EL (cell line): Measurements from ENCODE around the gene SLC9A8.

Source experiments
- DNase-seq: peaks from one replicate; pipeline ENCODE4 v3.0.0-alpha.2; 2016

Gene SLC9A8

GRCh38 chr20:49924247-49924646, 111.6 kb downstream of the SLC9A8 start:
- no peak for DNase-seq

GRCh38 chr20:49925901-49926454, 113.3 kb downstream of the SLC9A8 start:
- DNase-seq = no peak

GRCh38 chr20:49928411-49929141, 115.9 kb downstream of the SLC9A8 start:
- peak; percentile 86 for DNase-seq

DNA sequence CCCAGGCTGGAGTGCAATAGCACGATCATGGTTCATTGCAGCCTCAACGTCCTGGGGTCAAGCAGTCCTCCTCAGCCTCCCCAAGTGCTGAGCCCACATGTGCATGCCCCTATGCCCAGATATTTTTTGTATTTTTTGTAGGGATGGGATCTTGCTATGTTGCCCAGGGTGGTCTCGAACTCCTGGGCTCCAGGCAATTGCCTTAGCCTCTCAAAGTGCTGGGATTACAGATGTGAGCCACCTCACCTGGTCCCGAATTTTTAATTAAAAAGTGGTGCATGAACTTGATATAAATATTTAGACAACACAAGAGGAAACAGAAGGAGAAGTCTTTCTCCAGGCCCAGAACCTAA, 116.5 kb downstream of the SLC9A8 start:
- no peak for DNase-seq

DNA sequence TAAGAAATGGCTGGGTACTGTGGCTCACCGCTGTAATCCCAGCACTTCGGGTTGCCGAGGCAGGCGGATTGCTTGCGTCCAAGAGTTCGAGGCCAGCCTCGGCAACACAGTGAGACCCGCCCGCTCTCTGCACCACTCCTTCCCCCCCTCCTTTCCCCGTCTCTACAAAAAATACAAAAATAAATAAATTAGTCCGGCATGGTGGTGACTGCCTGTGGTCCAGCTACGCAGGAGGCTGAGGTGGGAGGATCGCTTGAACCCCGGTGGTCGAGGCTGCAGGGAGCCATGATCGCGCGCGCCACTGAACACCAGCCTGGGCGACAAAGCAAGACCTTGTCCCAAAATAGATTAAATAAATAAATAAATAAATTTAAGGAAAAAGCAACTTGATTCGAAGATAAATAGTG, 123.1 kb downstream of the SLC9A8 start:
- DNase-seq = no peak

- DNase-seq = peak; percentile 90
These were observed 123.8 kb downstream of the SLC9A8 start, which contains the start of gene RNF114 for GRCh38 chr20:49936153-49937026. Gene RNF114, plus strand, starts transcription at chr20:49936397. Its CDS starts 16 bp downstream, at chr20:49936413.

DNA sequence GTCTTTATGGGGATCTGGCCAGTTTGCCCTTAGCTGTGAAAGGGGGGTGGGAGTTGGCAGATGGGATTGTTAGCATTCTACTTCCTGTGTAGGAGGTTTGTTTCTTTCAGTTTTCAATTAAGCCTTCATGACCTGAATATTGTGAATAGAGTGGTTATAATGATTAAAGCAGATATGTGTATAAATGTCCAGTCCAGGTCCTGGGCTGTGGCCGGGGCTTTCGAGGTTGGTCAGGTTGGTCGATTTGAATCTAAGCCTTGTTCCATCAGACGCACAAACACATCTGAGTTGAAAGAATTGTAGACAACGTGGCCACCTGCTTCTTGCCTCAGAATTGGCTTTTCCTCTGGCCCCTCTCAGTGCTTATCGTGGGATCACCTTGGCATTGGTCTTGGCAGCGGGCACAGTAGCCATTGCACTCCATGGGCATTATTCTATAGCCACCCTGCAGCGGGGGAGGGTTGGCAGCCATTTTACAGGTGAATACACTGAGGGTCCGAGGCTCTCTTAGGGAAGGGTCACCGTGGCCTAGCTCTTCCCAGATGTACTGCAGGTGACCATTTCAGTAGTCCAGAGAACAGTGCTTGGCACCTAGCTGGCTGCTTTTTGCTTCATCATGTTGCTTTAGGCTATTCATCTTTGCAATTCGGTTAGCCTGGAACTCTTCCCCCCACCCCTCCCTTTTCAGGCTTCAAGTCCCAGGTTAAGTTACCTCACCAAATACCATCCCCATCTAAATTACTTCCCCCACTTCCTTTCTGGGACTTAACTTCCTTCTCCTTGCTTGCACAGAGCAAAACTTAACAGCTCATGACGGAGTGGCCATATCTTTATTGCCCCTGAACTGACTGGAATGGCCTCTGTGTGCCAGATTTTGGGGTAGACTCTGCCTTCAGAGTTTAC, 124.7 kb downstream of the SLC9A8 start:
- no peak for DNase-seq

- DNase-seq = peak; percentile 66
These were observed 125.8 kb downstream of the SLC9A8 start for GRCh38 chr20:49938173-49939163.

DNA sequence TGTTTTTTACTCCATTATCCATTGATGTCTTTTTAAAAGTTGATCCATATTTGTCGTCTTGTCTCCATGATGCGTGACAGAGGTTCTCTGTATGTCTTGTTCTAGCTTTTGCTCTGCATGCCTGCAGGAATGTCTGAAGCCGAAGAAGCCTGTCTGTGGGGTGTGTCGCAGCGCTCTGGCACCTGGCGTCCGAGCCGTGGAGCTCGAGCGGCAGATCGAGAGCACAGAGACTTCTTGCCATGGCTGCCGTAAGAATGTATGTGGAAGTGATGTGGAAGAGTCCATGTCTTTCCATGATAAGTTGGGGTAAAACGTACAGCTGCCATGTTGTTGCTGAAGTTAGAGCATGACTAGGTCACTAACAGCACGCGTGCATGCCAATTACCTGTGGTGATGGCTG, 128.8 kb downstream of the SLC9A8 start:
- no peak for DNase-seq
